Kidney epithelial cell (primary cell): Measurements from ENCODE around the gene DPH7. TPM values are rescaled to one million over a fixed set of nuclear protein-coding genes. Genes with fewer than 3 reads are reported as not detected.
"Not testable (repeated sequence)": the region's sequence is repeated elsewhere in the genome, so short reads cannot be mapped to it uniquely, and the experiment has no call there.

Experiments
- DNase-seq: peaks from one replicate; pipeline ENCODE4 v3.0.0-alpha.2; 2010; ENCODE audit warnings: low read depth
- H3K27me3 ChIP-seq: 2 replicates; pipeline ENCODE4 v1.6.0; 2011; ENCODE audit warnings: low read length; ENCODE audit not compliant: control insufficient read depth, insufficient read depth
- H3K36me3 ChIP-seq: 2 replicates; pipeline ENCODE4 v1.5.1; 2011; ENCODE audit warnings: low read length; ENCODE audit not compliant: control insufficient read depth, insufficient read depth
- H3K4me3 ChIP-seq: 2 replicates; pipeline ENCODE4 v1.5.1; 2011; ENCODE audit warnings: low read depth, mild to moderate bottlenecking, control low read depth, low read length
- total RNA-seq: library from RNA; depleted of rRNA; stranded (reverse); fragments of >200 nt; gene quantifications from 2 replicates; pipeline ENCODE4 v1.2.3, GENCODE V29; 2015
- TF ChIP-seq, protein P1 (sequence below): IDR thresholded peaks from 2 replicates; pipeline ENCODE4 v1.5.1; 2011; ENCODE audit warnings: mild to moderate bottlenecking, moderate library complexity, low read length, control low read depth, inconsistent platforms; ENCODE audit not compliant: insufficient read depth, poor library complexity, severe bottlenecking

DPH7 gene
- total RNA-seq, 1 donor from 2014 or later, result 38.9 TPM

DNA sequence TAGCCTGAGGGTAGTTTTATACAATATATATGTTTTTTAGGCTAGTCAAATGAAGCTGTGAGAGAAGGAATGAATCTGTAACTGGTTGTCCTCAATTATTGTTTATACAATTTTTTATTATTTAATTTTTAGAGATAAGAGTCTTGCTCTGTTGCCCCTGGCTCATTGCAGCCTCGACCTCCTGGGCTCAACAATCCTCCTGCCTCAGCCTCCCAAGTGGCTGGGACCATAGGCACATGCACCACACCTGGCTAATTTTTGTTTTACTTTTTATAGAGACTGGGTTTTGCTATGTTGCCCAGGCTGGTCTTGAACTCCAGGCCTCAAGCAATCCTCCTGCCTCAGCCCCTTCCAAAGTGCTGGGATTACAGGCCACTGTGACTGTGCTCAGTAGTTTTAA, 24.4 kb downstream of the DPH7 start:
- TF ChIP-seq, protein P1, sequence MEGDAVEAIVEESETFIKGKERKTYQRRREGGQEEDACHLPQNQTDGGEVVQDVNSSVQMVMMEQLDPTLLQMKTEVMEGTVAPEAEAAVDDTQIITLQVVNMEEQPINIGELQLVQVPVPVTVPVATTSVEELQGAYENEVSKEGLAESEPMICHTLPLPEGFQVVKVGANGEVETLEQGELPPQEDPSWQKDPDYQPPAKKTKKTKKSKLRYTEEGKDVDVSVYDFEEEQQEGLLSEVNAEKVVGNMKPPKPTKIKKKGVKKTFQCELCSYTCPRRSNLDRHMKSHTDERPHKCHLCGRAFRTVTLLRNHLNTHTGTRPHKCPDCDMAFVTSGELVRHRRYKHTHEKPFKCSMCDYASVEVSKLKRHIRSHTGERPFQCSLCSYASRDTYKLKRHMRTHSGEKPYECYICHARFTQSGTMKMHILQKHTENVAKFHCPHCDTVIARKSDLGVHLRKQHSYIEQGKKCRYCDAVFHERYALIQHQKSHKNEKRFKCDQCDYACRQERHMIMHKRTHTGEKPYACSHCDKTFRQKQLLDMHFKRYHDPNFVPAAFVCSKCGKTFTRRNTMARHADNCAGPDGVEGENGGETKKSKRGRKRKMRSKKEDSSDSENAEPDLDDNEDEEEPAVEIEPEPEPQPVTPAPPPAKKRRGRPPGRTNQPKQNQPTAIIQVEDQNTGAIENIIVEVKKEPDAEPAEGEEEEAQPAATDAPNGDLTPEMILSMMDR, result no peak
- Histone ChIP-seq H3K4me3 (no peak overlapping the region), H3K36me3 (peaks cover 2% of the 10 kb centered on the region), H3K27me3 (no peaks in the 10 kb centered on the region)
- no peak for DNase-seq

DNA sequence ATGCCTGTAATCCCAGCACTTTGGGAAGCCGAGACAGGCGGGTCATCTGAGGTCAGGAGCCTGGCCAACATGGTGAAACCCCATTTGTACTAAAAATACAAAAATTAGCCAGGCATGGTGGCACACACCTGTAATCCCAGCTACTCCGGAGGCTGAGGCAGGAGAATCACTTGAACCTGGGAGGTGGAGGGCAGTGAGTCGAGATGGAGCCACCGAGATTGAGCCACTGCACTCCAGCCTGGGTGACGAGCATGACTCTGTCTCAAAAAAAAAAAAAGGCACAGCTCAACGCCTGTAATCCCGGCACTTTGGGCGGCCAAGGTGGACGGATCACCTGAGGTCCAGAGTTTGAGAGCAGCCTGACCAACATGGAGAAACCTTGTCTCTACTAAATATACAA, 25.1 kb downstream of the DPH7 start:
- H3K4me3 ChIP-seq, DNase-seq, H3K36me3 ChIP-seq, H3K27me3 ChIP-seq: not testable (repeated sequence)

DNA sequence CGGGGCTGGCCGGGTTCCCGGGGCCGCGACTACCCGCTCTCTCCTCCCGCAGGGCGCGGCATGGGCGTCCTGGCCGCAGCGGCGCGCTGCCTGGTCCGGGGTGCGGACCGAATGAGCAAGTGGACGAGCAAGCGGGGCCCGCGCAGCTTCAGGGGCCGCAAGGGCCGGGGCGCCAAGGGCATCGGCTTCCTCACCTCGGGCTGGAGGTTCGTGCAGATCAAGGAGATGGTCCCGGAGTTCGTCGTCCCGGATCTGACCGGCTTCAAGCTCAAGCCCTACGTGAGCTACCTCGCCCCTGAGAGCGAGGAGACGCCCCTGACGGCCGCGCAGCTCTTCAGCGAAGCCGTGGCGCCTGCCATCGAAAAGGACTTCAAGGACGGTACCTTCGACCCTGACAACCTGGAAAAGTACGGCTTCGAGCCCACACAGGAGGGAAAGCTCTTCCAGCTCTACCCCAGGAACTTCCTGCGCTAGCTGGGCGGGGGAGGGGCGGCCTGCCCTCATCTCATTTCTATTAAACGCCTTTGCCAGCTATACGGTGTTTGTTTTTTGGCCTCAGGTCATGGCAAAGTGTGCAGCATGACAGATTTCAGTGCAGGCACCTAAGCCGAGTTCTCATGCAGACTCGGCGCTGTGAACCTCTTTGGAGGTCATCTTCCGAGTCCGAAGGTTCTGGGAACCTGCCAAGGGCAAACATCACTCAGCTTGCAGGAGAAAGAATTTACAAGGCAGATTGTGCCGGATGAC, 26.5 kb downstream of the DPH7 start:
- TF ChIP-seq, protein P1, result no peak
- peak overlapping the region; percentile 75 for H3K4me3 ChIP-seq
- H3K36me3 ChIP-seq, result no peaks in the 10 kb centered on the region
- no peaks in the 10 kb centered on the region for H3K27me3 ChIP-seq
- DNase-seq, result no peak

DNA sequence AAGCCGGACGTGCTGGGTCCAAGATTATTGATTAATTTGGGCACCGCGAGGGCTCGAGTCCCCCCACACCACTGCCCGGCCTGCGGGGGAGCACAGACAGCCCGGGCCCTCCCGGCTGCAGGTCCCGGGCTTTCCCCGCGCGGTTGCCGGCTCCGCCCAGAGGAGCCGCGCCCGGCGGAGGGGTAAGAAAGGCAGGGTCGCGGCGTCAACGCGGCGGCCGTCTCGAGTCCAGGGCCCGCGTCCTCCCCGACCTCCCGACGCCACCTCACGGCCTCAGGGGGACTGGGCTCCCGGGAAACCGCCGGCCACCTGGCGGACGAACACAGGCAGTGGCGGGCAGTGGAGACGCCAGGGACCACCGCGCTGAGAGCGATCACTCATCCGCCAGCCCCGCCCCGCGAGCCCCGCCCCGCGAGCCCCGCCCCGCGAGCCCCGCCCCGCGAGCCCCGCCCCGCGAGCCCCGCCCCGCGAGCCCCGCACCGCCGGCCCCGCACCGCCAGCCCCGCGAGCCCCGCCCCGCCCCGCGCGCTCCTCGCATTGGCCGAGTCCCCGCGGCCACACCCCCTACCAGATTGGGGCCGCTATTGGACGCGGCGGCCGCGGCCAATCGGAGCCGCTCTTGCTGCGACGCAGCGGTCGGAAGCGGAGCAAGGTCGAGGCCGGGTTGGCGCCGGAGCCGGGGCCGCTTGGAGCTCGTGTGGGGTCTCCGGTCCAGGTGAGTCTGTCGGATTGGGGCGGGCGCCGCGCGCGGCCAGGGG, 27.3 kb downstream of the DPH7 start, which contains the start of gene MRPL41:
Gene MRPL41 (plus strand): TSS at position 616 of the 758 bp plus-strand sequence. CDS start 203 bp downstream, outside the sequence.
- TF ChIP-seq, protein P1, result peak; percentile 58
- Histone ChIP-seq H3K4me3 (peak within 1 kb of the TSS; percentile 75), H3K27me3 (no peaks in the 10 kb centered on the region), H3K36me3 (no peaks in the 10 kb centered on the region)
- peak; percentile 51 for DNase-seq

DNA sequence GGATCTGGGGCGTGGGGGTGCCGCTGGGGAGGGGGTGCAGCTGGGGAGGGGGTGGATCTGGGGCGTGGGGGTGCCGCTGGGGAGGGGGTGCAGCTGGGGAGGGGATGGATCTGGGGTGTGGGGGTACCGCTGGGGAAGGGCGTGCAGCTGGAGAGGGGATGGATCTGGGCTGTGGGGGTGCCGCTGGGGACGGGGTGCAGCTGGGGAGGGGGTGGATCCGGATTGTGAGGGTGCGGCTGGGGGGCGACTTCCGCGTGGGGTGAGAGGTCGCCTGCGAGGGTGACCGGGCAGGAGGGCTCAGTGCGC, 27.8 kb downstream of the DPH7 start:
- not testable (repeated sequence) for H3K36me3 ChIP-seq, DNase-seq, H3K27me3 ChIP-seq
- peak overlapping the region; percentile 65 for H3K4me3 ChIP-seq

DNA sequence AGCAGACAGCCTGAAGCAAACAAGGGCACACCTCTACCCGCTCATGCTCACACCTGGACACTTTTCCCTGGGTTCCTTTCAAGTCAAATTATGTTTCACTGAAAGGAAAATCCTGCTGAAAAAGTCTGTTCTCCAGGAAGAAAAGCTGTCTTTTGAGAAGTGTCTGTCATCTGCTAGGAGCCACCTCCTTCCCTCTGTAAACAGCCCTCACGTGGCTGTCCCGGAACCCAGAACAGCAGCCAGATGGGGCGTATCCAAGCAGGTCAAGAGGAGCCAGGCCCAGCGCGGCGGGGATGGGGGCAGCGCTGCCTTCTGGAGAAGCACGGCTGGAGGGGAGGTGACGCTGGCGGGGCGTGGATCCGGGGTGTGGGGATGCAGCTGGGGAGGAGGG, 28.5 kb downstream of the DPH7 start, which contains the start of gene PNPLA7:
Gene PNPLA7 (minus strand): TSS at position 172 of the 391 bp plus-strand sequence. CDS start 205 bp downstream, outside the sequence.
- TF ChIP-seq, protein P1, result no peak
- Histone ChIP-seq H3K36me3 (no peaks in the 10 kb centered on the region), H3K27me3 (no peaks in the 10 kb centered on the region), H3K4me3 (peak within 1 kb of the TSS; percentile 65)
- DNase-seq, result peak; percentile 28
